Karpas-422 (cell line): ENCODE data around the gene ADCY7. TPM values are rescaled to one million over a fixed set of nuclear protein-coding genes. Genes with fewer than 3 reads are reported as not detected.

Experiments
- DNase-seq: peaks from one replicate; pipeline ENCODE4 v3.0.0-alpha.2; 2015
- H2AFZ ChIP-seq: fragments of 200-600 bp; sonication (generic); 2 replicates; pipeline ENCODE4 v1.6.1; 2014; ENCODE audit warnings: antibody characterized with exemption, low read length, mixed read lengths
- H3K27ac ChIP-seq: fragments of 200-600 bp; sonication (generic); 2 replicates; pipeline ENCODE4 v1.5.1; 2014; ENCODE audit warnings: mild to moderate bottlenecking, low read length, moderate library complexity
- H3K27me3 ChIP-seq: fragments of 200-600 bp; sonication (generic); 2 replicates; pipeline ENCODE4 v1.6.1; 2014; ENCODE audit warnings: low read length, mixed read lengths
- H3K36me3 ChIP-seq: fragments of 200-600 bp; sonication (generic); 2 replicates; pipeline ENCODE4 v1.6.1; 2014; ENCODE audit warnings: low read length, mixed read lengths; ENCODE audit not compliant: insufficient read depth
- H3K4me1 ChIP-seq: fragments of 200-600 bp; sonication (generic); 2 replicates; pipeline ENCODE4 v1.6.1; 2014; ENCODE audit warnings: mild to moderate bottlenecking, low read length, mixed read lengths
- H3K4me2 ChIP-seq: fragments of 200-600 bp; sonication (generic); 2 replicates; pipeline ENCODE4 v1.6.1; 2014; ENCODE audit warnings: low read length, low read depth, mild to moderate bottlenecking; ENCODE audit not compliant: poor library complexity, severe bottlenecking
- H3K4me3 ChIP-seq: fragments of 200-600 bp; sonication (generic); 2 replicates; pipeline ENCODE4 v1.5.1; 2014; ENCODE audit warnings: mild to moderate bottlenecking, antibody characterized with exemption, low read length, mixed read lengths
- H3K79me2 ChIP-seq: fragments of 200-600 bp; sonication (generic); 2 replicates; pipeline ENCODE4 v1.6.1; 2014; ENCODE audit warnings: mild to moderate bottlenecking, low read length, mixed read lengths
- H3K9ac ChIP-seq: fragments of 200-600 bp; sonication (generic); 2 replicates; pipeline ENCODE4 v1.6.0; 2014; ENCODE audit warnings: low read length
- H3K9me2 ChIP-seq: fragments of 200-600 bp; sonication (generic), shearing (Covaris generic); replicated peaks from 2 replicates; pipeline ENCODE4 v1.6.0; 2014; ENCODE audit warnings: mild to moderate bottlenecking, low read length, moderate library complexity; ENCODE audit not compliant: insufficient read depth
- H3K9me3 ChIP-seq: fragments of 300-700, 200-600 bp; sonication (generic); 2 replicates; pipeline ENCODE4 v1.6.1; 2014; ENCODE audit warnings: low read length, mixed read lengths
- H4K20me1 ChIP-seq: fragments of 200-600 bp; sonication (generic); 2 replicates; pipeline ENCODE4 v1.6.1; 2014; ENCODE audit warnings: mild to moderate bottlenecking, antibody characterized with exemption, low read length, low read depth; ENCODE audit not compliant: insufficient read depth
- total RNA-seq: library from RNA; depleted of rRNA; stranded (reverse); fragments of >200 nt; shearing (Covaris generic); gene quantifications from 2 replicates; pipeline ENCODE4 v1.2.3, GENCODE V29; 2014; ENCODE audit warnings: low replicate concordance

ADCY7 gene
- total RNA-seq, 1 experiment from 2014 or later: 27.5 TPM

DNA sequence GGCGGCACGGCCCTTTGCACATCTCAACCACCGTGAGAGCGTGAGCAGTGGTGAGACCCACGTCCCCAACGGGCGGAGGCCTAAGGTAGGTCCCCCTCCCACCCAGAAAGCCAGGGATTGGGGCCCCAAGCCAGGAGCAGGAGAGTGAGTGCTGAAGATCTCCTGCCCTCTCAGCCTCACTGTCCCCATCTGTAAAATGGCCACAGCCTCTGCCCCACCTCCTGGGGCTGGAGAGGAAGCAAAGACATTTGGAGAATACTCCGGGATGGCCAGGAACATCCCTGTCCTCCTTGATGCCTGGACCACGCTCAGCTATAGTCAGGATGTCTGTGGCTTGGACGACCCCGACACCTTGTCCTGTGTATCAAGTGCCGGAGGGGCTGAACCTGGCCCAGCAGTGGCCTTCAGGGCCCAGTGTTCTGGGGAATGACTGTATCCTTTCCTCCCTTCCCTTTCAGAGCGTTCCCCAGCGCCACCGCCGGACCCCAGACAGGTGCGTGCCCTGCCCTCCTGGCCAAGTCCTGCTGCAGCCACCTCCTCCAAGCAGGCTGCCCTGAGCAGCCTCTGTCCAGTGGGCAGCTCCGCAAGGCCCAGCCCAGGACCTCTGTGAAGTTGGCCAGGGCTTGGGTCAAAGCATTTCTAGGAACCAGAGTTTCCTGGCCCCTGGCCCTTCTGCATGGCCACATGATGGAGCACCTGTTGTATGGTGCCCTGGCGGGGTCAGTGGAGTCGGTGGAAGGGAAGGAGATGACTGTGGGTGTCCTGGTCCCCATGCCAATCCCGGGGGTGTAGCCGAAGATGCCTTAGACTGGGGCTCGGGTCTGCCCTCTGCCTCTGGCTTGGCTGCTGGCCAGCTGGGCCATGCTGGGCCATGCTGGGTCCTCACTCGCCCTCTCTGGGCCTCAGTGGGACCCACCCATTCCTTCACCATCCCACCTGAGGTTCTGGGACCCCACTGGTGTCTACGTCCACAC, 38.4 kb downstream of the ADCY7 start:
- no peaks in the 10 kb centered on the region for H4K20me1 ChIP-seq
- H3K4me2 ChIP-seq: no peak overlapping the region
- H2AFZ ChIP-seq: no peak overlapping the region
- no peak overlapping the region for H3K27ac ChIP-seq
- no peak for DNase-seq
- H3K9me2 ChIP-seq: no peaks in the 10 kb centered on the region
- H3K9me3 ChIP-seq: no peaks in the 10 kb centered on the region
- no peaks in the 10 kb centered on the region for H3K27me3 ChIP-seq
- H3K36me3 ChIP-seq: no peaks in the 10 kb centered on the region
- no peaks in the 10 kb centered on the region for H3K4me1 ChIP-seq
- no peak overlapping the region for H3K9ac ChIP-seq
- no peaks in the 10 kb centered on the region for H3K79me2 ChIP-seq
- no peak overlapping the region for H3K4me3 ChIP-seq

GRCh38 chr16:50305441-50306061, 39.2 kb downstream of the ADCY7 start:
- Histone ChIP-seq H3K36me3 (no peaks in the 10 kb centered on the region), H3K27me3 (no peaks in the 10 kb centered on the region), H3K4me3 (no peak overlapping the region), H3K4me2 (no peak overlapping the region), H3K79me2 (no peaks in the 10 kb centered on the region), H3K9ac (no peak overlapping the region), H3K4me1 (no peaks in the 10 kb centered on the region), H3K27ac (no peak overlapping the region), H4K20me1 (no peaks in the 10 kb centered on the region), H2AFZ (no peak overlapping the region), H3K9me3 (no peaks in the 10 kb centered on the region), H3K9me2 (no peaks in the 10 kb centered on the region)
- no peak for DNase-seq

GRCh38 chr16:50306287-50306686, 39.9 kb downstream of the ADCY7 start:
- Histone ChIP-seq H3K4me1 (no peaks in the 10 kb centered on the region), H3K9me3 (no peaks in the 10 kb centered on the region), H3K9ac (no peak overlapping the region), H4K20me1 (no peaks in the 10 kb centered on the region), H3K27me3 (no peaks in the 10 kb centered on the region), H3K27ac (no peak overlapping the region), H2AFZ (no peak overlapping the region), H3K79me2 (no peaks in the 10 kb centered on the region), H3K9me2 (no peaks in the 10 kb centered on the region), H3K36me3 (no peaks in the 10 kb centered on the region), H3K4me2 (no peak overlapping the region), H3K4me3 (no peak overlapping the region)
- DNase-seq: no peak

GRCh38 chr16:50308237-50308965, 42.0 kb downstream of the ADCY7 start:
- no peak for DNase-seq
- H3K4me2 ChIP-seq: no peak overlapping the region
- H3K4me3 ChIP-seq: no peak overlapping the region
- 0 out of 2 replicates have a peak, but pooled peaks cover 2% of the 10 kb centered on the region for H4K20me1 ChIP-seq
- no peak overlapping the region for H3K9ac ChIP-seq
- H3K9me3 ChIP-seq: no peaks in the 10 kb centered on the region
- no peaks in the 10 kb centered on the region for H3K36me3 ChIP-seq
- no peak overlapping the region for H3K27ac ChIP-seq
- no peaks in the 10 kb centered on the region for H3K27me3 ChIP-seq
- no peaks in the 10 kb centered on the region for H3K79me2 ChIP-seq
- no peak overlapping the region for H2AFZ ChIP-seq
- no peaks in the 10 kb centered on the region for H3K4me1 ChIP-seq
- no peaks in the 10 kb centered on the region for H3K9me2 ChIP-seq

- no peaks in the 10 kb centered on the region for H3K9me3 ChIP-seq
- H3K79me2 ChIP-seq: no peaks in the 10 kb centered on the region
- DNase-seq: no peak
- no peaks in the 10 kb centered on the region; the same call in 1 of the 2 replicates for H3K36me3 ChIP-seq
- no peak overlapping the region for H3K27ac ChIP-seq
- 0 out of 2 replicates have a peak, but pooled peaks cover 2% of the 10 kb centered on the region for H4K20me1 ChIP-seq
- H3K4me3 ChIP-seq: no peak overlapping the region
- no peak overlapping the region for H3K4me2 ChIP-seq
- H2AFZ ChIP-seq: no peak overlapping the region
- no peaks in the 10 kb centered on the region for H3K4me1 ChIP-seq
- H3K9me2 ChIP-seq: no peaks in the 10 kb centered on the region
- no peak overlapping the region for H3K9ac ChIP-seq
- H3K27me3 ChIP-seq: no peaks in the 10 kb centered on the region
Observed at GRCh38 chr16:50309156-50309526, 42.8 kb downstream of the ADCY7 start.

DNA sequence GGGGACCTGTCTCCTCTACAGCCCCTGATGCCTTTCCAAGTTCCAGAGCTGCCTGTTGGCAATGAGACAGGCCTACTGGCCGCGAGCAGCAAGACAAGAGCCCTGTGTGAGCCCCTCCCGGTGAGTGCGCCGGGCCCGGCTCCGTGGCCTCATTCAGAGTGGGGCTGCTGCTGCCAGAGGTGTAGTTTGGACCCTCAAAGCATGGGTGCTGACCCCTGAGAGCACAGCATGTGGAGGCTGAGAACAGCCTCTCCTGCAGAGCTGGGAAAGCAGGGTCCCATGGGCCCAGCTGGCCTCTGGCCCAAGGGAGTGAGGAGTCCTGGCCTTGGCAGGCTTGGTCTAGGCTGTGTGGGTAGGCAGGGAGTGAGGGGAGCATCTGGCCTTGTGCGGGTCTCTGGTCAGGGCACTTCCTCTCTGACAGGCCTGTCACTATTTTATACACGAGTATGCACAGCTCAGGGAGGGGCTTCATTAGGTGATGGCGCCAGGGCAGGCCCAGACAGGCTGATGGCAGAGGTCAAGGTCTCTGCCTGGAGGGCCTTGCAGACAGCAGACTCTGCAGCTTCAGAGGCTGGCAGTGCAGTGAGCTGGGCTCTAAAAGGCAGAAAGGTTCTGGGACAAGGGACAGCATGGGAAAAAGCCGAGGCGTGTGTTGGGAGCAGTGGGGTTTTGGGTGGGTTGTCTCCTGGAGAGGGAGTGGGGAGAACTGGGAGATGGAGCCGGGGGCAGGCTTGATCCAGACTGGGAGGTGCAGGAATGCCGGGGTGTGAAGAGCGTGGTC, 43.4 kb downstream of the ADCY7 start:
- H3K27ac ChIP-seq: no peak overlapping the region
- no peaks in the 10 kb centered on the region for H3K9me2 ChIP-seq
- H3K4me2 ChIP-seq: no peak overlapping the region
- no peak overlapping the region for H3K4me3 ChIP-seq
- no peaks in the 10 kb centered on the region for H3K27me3 ChIP-seq
- H3K9ac ChIP-seq: no peak overlapping the region
- no peaks in the 10 kb centered on the region for H3K79me2 ChIP-seq
- H4K20me1 ChIP-seq: 0 out of 2 replicates have a peak, but pooled peaks cover 2% of the 10 kb centered on the region
- H3K9me3 ChIP-seq: no peaks in the 10 kb centered on the region
- peak; percentile 48 for DNase-seq
- H3K4me1 ChIP-seq: no peaks in the 10 kb centered on the region
- peaks cover 6% of the 10 kb centered on the region; the same call in 1 of the 2 replicates for H3K36me3 ChIP-seq
- H2AFZ ChIP-seq: no peak overlapping the region

DNA sequence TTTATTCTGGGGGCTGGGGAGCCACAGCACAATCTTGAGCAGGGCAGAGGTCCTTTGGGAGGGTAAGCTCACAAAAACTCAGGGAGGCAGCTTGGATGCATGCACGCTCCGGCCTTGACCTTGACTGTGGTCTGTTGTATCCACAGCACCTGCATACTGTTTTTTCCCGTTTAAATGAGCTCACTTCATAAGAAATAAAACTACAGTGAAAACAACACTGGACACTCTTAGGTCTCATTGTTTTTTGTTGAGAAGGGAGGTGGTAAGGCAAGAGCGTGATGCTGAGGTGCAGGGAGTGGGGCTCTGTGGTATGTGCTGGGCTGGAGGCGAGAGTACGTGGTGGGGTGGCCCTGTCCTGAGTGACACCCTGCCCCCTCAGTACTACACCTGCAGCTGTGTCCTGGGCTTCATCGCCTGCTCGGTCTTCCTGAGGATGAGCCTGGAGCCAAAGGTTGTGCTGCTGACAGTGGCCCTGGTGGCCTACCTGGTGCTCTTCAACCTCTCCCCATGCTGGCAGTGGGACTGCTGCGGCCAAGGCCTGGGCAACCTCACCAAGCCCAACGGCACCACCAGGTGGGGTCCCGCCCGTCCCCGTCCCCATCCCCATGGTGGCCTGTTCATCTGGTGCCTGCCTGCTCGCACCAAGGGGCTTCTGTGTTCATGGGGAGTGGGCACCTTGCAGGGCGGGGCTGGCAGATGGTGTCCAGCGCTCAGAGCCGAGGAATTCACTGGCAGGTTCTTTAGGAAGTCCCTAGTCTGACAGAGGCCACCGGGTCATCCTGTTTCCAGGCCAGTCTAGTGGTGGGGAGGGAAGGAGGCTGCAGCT, 44.2 kb downstream of the ADCY7 start:
- no peak overlapping the region for H2AFZ ChIP-seq
- H3K4me3 ChIP-seq: no peak overlapping the region
- no peaks in the 10 kb centered on the region for H3K9me3 ChIP-seq
- no peak for DNase-seq
- 0 out of 2 replicates have a peak, but pooled peaks cover 2% of the 10 kb centered on the region for H4K20me1 ChIP-seq
- no peak overlapping the region for H3K27ac ChIP-seq
- no peaks in the 10 kb centered on the region for H3K4me1 ChIP-seq
- peaks cover 14% of the 10 kb centered on the region; the same call in 1 of the 2 replicates for H3K36me3 ChIP-seq
- no peak overlapping the region for H3K9ac ChIP-seq
- H3K79me2 ChIP-seq: no peaks in the 10 kb centered on the region
- no peak overlapping the region for H3K4me2 ChIP-seq
- no peaks in the 10 kb centered on the region for H3K9me2 ChIP-seq
- H3K27me3 ChIP-seq: no peaks in the 10 kb centered on the region
